HepG2 (cell line): ENCODE data around the gene MTX1. TPM values are rescaled to one million over a fixed set of nuclear protein-coding genes. Genes with fewer than 3 reads are reported as not detected.
A peak's percentile ranks its signal among the peaks of the same experiment; 100 is the strongest.

ENCODE experiments used
- FOXA3 ChIP-seq: IDR thresholded peaks from 2 replicates; pipeline ENCODE4 v1.6.1; 2016; ENCODE audit warnings: missing genetic modification reagents, missing compliant biosample characterization
- GATAD1 ChIP-seq: IDR thresholded peaks from 2 replicates; pipeline ENCODE4 v1.6.1; 2016; ENCODE audit warnings: missing genetic modification reagents, missing compliant biosample characterization
- NPAS2 ChIP-seq: sonication (generic); formaldehyde crosslinking; IDR thresholded peaks from 2 replicates; pipeline ENCODE4 v1.8.0; 2022; ENCODE audit warnings: mild to moderate bottlenecking, missing genetic modification reagents, borderline replicate concordance
- RFX3 ChIP-seq: IDR thresholded peaks from 2 replicates; pipeline ENCODE4 v1.6.1; 2016; ENCODE audit warnings: missing biosample characterization, missing genetic modification reagents
- TGIF2 ChIP-seq: IDR thresholded peaks from 2 replicates; pipeline ENCODE4 v1.6.1; 2016; ENCODE audit warnings: control low read depth, missing compliant biosample characterization
- ZFX ChIP-seq: sonication (generic); formaldehyde crosslinking; IDR thresholded peaks from 2 replicates; pipeline ENCODE4 v1.4.0; 2020; ENCODE audit warnings: mild to moderate bottlenecking, low read depth, missing genetic modification reagents, moderate library complexity
- ZNF331 ChIP-seq: sonication (generic); formaldehyde crosslinking; IDR thresholded peaks from 2 replicates; pipeline ENCODE4 v1.4.0; 2020; ENCODE audit warnings: missing genetic modification reagents
- ZNF431 ChIP-seq: sonication (generic); formaldehyde crosslinking; IDR thresholded peaks from 2 replicates; pipeline ENCODE4 v1.9.0; 2022; ENCODE audit warnings: missing genetic modification reagents, low read depth, mild to moderate bottlenecking, borderline replicate concordance
- ZNF792 ChIP-seq: IDR thresholded peaks from 2 replicates; pipeline ENCODE4 v1.6.1; 2016
- polyA plus RNA-seq, 8 experiments: library from polyadenylated mRNA; depleted of rRNA in 3 of 8; stranded (reverse) in 7 of 8; unstranded in 1 of 8; fragments of >200 nt; fragmentation: Illumina TruSeq in 4 of 8; extraction: Trizol in 4 of 8; gene quantifications; 2 replicates each; pipeline versions ENCODE4 v1.2.1 to v1.2.3, GENCODE V29; 2011 to 2016; ENCODE audit warnings: low read depth in 4 of 8, missing spikeins in 1 of 8, mixed read lengths in 1 of 8; ENCODE audit not compliant: insufficient read depth in 1 of 8
- total RNA-seq, 5 experiments: library from RNA; depleted of rRNA; stranded (reverse); fragments of >200 nt; fragmentation: Illumina TruSeq; extraction: Trizol; gene quantifications; 2 replicates each; pipeline ENCODE4 v1.2.3, GENCODE V29; 2016; ENCODE audit warnings: low read depth in 1 of 5
- TF ChIP-seq, protein P1 (sequence below), 2 experiments: sonication (generic) in 1 of 2; formaldehyde crosslinking in 1 of 2; IDR thresholded peaks; 2 replicates each; pipeline versions ENCODE4 v1.6.1 to v1.9.0; 2014 to 2022; ENCODE audit warnings: antibody characterized with exemption in 1 of 2, borderline replicate concordance in 1 of 2, inconsistent platforms in 1 of 2, low read depth in 1 of 2, missing genetic modification reagents in 1 of 2
- TF ChIP-seq, protein P2 (sequence below): sonication (generic); formaldehyde crosslinking; IDR thresholded peaks from 2 replicates; pipeline ENCODE4 v1.4.0; 2020; ENCODE audit warnings: missing genetic modification reagents, borderline replicate concordance
- TF ChIP-seq, protein P3 (sequence below): sonication (generic); formaldehyde crosslinking; conservative IDR thresholded peaks from 2 replicates; pipeline ENCODE4 v1.4.0; 2020; ENCODE audit warnings: missing genetic modification reagents
- TF ChIP-seq, protein P4 (sequence below): sonication (generic); formaldehyde crosslinking; IDR thresholded peaks from 2 replicates; pipeline ENCODE4 v1.4.0; 2020; ENCODE audit warnings: missing genetic modification reagents

The MTX1 gene
- total and polyA plus RNA-seq, 2 of the 13 experiments (the other 11 are each of a cell fraction or from before 2014, with no cell fraction given), result 64.5 to 72.6 TPM

DNA sequence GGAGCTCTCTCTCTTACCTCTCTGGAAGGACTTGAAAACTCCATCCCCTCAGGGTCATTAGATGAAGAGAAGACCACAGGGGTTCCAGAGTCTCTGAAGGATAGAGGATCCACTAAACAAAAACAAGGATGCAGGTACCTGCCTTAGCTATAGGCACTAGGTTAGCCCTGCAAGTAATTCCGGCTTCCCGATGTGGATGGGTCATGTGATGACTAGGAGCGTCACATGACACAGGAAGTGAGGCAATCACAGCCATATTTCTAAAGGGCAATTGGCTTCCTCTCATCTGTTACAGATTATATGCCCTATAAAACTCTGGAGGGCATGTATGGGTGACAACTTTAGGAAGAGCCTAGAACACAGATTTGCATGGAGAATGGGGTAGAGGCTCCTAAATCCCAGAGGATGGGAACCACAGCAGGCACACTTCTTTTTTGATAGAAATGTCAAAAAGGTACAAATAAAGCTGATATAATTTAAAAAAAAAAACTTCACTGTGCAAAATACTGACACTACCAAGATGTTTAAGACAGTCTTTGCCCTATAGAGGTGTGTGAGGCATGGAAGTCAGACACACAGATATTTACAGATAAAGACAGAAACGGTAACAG, 32.7 kb downstream of the MTX1 start (continued):
- TF ChIP-seq, protein P1, sequence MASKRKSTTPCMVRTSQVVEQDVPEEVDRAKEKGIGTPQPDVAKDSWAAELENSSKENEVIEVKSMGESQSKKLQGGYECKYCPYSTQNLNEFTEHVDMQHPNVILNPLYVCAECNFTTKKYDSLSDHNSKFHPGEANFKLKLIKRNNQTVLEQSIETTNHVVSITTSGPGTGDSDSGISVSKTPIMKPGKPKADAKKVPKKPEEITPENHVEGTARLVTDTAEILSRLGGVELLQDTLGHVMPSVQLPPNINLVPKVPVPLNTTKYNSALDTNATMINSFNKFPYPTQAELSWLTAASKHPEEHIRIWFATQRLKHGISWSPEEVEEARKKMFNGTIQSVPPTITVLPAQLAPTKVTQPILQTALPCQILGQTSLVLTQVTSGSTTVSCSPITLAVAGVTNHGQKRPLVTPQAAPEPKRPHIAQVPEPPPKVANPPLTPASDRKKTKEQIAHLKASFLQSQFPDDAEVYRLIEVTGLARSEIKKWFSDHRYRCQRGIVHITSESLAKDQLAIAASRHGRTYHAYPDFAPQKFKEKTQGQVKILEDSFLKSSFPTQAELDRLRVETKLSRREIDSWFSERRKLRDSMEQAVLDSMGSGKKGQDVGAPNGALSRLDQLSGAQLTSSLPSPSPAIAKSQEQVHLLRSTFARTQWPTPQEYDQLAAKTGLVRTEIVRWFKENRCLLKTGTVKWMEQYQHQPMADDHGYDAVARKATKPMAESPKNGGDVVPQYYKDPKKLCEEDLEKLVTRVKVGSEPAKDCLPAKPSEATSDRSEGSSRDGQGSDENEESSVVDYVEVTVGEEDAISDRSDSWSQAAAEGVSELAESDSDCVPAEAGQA (IDR thresholded peaks at IDR 0.05; ENCODE audit: low read depth), result peak; percentile 83
- TF ChIP-seq, protein P1 (CRISPR knock-in tag; IDR thresholded peaks at IDR 0.05; ENCODE audit: borderline replicate concordance), result no peak
- TF ChIP-seq ZFX (peak; percentile 49), GATAD1 (CRISPR knock-in tag) (peak; percentile 97), ZNF792 (0 out of 2 replicates have a peak, but pooled peaks have one; percentile 16), FOXA3 (CRISPR knock-in tag) (peak; percentile 53; the same call in 1 of the 2 replicates), ZNF331 (CRISPR knock-in tag) (0 out of 2 replicates have a peak, but pooled peaks have one; percentile 38), NPAS2 (CRISPR knock-in tag) (no peak), ZNF431 (CRISPR knock-in tag) (0 out of 2 replicates have a peak, but pooled peaks have one; percentile 50), TGIF2 (peak; percentile 82), RFX3 (CRISPR knock-in tag) (no peak)
- TF ChIP-seq, protein P2, sequence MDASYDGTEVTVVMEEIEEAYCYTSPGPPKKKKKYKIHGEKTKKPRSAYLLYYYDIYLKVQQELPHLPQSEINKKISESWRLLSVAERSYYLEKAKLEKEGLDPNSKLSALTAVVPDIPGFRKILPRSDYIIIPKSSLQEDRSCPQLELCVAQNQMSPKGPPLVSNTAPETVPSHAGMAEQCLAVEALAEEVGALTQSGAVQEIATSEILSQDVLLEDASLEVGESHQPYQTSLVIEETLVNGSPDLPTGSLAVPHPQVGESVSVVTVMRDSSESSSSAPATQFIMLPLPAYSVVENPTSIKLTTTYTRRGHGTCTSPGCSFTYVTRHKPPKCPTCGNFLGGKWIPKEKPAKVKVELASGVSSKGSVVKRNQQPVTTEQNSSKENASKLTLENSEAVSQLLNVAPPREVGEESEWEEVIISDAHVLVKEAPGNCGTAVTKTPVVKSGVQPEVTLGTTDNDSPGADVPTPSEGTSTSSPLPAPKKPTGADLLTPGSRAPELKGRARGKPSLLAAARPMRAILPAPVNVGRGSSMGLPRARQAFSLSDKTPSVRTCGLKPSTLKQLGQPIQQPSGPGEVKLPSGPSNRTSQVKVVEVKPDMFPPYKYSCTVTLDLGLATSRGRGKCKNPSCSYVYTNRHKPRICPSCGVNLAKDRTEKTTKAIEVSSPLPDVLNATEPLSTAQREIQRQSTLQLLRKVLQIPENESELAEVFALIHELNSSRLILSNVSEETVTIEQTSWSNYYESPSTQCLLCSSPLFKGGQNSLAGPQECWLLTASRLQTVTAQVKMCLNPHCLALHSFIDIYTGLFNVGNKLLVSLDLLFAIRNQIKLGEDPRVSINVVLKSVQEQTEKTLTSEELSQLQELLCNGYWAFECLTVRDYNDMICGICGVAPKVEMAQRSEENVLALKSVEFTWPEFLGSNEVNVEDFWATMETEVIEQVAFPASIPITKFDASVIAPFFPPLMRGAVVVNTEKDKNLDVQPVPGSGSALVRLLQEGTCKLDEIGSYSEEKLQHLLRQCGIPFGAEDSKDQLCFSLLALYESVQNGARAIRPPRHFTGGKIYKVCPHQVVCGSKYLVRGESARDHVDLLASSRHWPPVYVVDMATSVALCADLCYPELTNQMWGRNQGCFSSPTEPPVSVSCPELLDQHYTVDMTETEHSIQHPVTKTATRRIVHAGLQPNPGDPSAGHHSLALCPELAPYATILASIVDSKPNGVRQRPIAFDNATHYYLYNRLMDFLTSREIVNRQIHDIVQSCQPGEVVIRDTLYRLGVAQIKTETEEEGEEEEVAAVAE, result peak; percentile 82
- TF ChIP-seq, protein P3, sequence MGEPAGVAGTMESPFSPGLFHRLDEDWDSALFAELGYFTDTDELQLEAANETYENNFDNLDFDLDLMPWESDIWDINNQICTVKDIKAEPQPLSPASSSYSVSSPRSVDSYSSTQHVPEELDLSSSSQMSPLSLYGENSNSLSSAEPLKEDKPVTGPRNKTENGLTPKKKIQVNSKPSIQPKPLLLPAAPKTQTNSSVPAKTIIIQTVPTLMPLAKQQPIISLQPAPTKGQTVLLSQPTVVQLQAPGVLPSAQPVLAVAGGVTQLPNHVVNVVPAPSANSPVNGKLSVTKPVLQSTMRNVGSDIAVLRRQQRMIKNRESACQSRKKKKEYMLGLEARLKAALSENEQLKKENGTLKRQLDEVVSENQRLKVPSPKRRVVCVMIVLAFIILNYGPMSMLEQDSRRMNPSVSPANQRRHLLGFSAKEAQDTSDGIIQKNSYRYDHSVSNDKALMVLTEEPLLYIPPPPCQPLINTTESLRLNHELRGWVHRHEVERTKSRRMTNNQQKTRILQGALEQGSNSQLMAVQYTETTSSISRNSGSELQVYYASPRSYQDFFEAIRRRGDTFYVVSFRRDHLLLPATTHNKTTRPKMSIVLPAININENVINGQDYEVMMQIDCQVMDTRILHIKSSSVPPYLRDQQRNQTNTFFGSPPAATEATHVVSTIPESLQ (CRISPR knock-in tag), result no peak
- TF ChIP-seq, protein P4, sequence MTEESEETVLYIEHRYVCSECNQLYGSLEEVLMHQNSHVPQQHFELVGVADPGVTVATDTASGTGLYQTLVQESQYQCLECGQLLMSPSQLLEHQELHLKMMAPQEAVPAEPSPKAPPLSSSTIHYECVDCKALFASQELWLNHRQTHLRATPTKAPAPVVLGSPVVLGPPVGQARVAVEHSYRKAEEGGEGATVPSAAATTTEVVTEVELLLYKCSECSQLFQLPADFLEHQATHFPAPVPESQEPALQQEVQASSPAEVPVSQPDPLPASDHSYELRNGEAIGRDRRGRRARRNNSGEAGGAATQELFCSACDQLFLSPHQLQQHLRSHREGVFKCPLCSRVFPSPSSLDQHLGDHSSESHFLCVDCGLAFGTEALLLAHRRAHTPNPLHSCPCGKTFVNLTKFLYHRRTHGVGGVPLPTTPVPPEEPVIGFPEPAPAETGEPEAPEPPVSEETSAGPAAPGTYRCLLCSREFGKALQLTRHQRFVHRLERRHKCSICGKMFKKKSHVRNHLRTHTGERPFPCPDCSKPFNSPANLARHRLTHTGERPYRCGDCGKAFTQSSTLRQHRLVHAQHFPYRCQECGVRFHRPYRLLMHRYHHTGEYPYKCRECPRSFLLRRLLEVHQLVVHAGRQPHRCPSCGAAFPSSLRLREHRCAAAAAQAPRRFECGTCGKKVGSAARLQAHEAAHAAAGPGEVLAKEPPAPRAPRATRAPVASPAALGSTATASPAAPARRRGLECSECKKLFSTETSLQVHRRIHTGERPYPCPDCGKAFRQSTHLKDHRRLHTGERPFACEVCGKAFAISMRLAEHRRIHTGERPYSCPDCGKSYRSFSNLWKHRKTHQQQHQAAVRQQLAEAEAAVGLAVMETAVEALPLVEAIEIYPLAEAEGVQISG (CRISPR knock-in tag), result peak; percentile 86
